ENCODE results near the gene OR4F6. TPM values are rescaled to one million over a fixed set of nuclear protein-coding genes. Genes with fewer than 3 reads are reported as not detected.

Gene OR4F6
- total and polyA plus RNA-seq, 12 donors: not detected

GRCh38 chr15:101813803-101814534 is 10.7 kb downstream of the OR4F6 start:
- intact Hi-C loops (cut with DNase I): no loop called here
- Histone ChIP-seq H3K4me3 (no peak overlapping the region), H3K4me1 (no peaks in the 10 kb centered on the region), H3K27ac (no peak overlapping the region), H3K27me3 (peaks cover 0 to 28% (median 4%) of the 10 kb centered on the region in 7 donors), H3K9me3 (no peaks in the 10 kb centered on the region), H3K36me3 (no peaks in the 10 kb centered on the region)
- 73 to 77% methylated on average over 3 of the region's 3 CpGs for WGBS, 2 donors
- TF ChIP-seq, protein P1, sequence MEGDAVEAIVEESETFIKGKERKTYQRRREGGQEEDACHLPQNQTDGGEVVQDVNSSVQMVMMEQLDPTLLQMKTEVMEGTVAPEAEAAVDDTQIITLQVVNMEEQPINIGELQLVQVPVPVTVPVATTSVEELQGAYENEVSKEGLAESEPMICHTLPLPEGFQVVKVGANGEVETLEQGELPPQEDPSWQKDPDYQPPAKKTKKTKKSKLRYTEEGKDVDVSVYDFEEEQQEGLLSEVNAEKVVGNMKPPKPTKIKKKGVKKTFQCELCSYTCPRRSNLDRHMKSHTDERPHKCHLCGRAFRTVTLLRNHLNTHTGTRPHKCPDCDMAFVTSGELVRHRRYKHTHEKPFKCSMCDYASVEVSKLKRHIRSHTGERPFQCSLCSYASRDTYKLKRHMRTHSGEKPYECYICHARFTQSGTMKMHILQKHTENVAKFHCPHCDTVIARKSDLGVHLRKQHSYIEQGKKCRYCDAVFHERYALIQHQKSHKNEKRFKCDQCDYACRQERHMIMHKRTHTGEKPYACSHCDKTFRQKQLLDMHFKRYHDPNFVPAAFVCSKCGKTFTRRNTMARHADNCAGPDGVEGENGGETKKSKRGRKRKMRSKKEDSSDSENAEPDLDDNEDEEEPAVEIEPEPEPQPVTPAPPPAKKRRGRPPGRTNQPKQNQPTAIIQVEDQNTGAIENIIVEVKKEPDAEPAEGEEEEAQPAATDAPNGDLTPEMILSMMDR (IDR thresholded peaks at IDR 0.05): no peak
- DNase-seq (no peak), ATAC-seq (no peak)

- intact Hi-C loops (cut with DNase I): no loop called here
- ATAC-seq (no peak), DNase-seq (no peak)
- Histone ChIP-seq H3K9me3 (peaks cover 0 to 8% (median 0%) of the 10 kb centered on the region in 11 donors), H3K36me3 (no peaks in the 10 kb centered on the region), H3K27me3 (peaks cover 0 to 22% (median 4%) of the 10 kb centered on the region in 7 donors), H3K4me1 (no peaks in the 10 kb centered on the region), H3K27ac (no peak overlapping the region), H3K4me3 (no peak overlapping the region)
- WGBS, 2 donors: 62 to 63% methylated on average over 6 of the region's 6 CpGs
- TF ChIP-seq, protein P1 (IDR thresholded peaks at IDR 0.05): no peak
These were observed 17.5 kb downstream of the OR4F6 start for GRCh38 chr15:101820781-101821180.

DNA sequence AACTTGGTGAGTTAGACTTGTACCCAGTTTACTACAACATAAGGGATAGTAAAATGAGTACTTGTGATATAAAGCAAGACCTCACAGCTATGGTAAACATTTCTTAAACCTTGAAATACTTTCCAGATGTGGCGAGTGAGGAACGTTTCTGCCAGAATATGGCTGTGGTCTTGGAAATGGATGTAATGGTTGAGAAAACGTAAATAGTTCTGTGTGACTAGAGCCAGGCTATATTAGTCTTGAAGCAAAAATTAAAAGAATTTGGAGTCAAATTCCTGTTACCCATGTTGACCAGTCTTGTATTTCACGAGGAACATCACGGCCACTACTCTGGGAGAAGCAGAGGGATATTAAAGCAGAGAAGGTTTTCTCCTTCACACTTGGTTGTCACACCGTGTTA is 23.9 kb downstream of the OR4F6 start:
- no peaks in the 10 kb centered on the region for H3K4me1 ChIP-seq
- no peaks in the 10 kb centered on the region for H3K36me3 ChIP-seq
- peaks cover 0 to 22% (median 3%) of the 10 kb centered on the region in 7 donors for H3K27me3 ChIP-seq
- H3K9me3 ChIP-seq: peaks cover 0 to 15% (median 0%) of the 10 kb centered on the region in 11 donors
- DNase-seq (no peak), ATAC-seq (no peak)
- TF ChIP-seq, protein P1 (IDR thresholded peaks at IDR 0.05): no peak
- H3K27ac ChIP-seq: no peak overlapping the region
- WGBS, 2 donors: 63 to 71% methylated on average over 6 of the region's 6 CpGs
- intact Hi-C loops (cut with DNase I): no loop called here
- no peak overlapping the region for H3K4me3 ChIP-seq

DNA sequence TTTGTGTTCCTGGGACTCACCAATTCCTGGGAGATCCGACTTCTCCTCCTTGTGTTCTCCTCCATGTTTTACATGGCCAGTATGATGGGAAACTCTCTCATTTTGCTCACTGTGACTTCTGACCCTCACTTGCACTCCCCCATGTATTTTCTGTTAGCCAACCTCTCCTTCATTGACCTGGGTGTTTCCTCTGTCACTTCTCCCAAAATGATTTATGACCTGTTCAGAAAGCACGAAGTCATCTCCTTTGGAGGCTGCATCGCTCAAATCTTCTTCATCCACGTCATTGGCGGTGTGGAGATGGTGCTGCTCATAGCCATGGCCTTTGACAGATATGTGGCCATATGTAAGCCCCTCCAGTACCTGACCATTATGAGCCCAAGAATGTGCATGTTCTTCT is 25.5 kb downstream of the OR4F6 start:
- TF ChIP-seq, protein P1 (IDR thresholded peaks at IDR 0.05): no peak
- intact Hi-C loops (cut with DNase I): no loop called here
- DNase-seq (no peak), ATAC-seq (no peak)
- Histone ChIP-seq H3K27me3 (peaks cover 0 to 21% (median 3%) of the 10 kb centered on the region in 7 donors), H3K27ac (no peak overlapping the region), H3K9me3 (peaks cover 0 to 25% (median 3%) of the 10 kb centered on the region in 11 donors), H3K4me1 (no peaks in the 10 kb centered on the region), H3K36me3 (no peaks in the 10 kb centered on the region), H3K4me3 (no peak overlapping the region)
- 76 to 85% methylated on average over 5 of the region's 5 CpGs for WGBS, 2 donors

Data from heart right ventricle (tissue), 16 donors.